Nephron progenitor cell (in vitro differentiated cells): ENCODE results near the gene MND1.

Experiments
- DNase-seq: peaks from one replicate; pipeline ENCODE4 v3.0.0; 2021
- H3K27ac Mint-ChIP-seq: 2 replicates; pipeline ENCODE4 v1.8.0; 2021; ENCODE audit warnings: mild to moderate bottlenecking, moderate library complexity, mixed read lengths
- H3K27me3 Mint-ChIP-seq: 2 replicates; pipeline ENCODE4 v1.8.0; 2021; ENCODE audit warnings: mild to moderate bottlenecking, low read depth, mixed read lengths; ENCODE audit not compliant: poor library complexity
- H3K36me3 Mint-ChIP-seq: 2 replicates; pipeline ENCODE4 v1.8.0; 2021; ENCODE audit warnings: low read depth, mixed read lengths
- H3K4me1 Mint-ChIP-seq: 2 replicates; pipeline ENCODE4 v1.8.0; 2021; ENCODE audit warnings: mixed read lengths
- H3K4me3 Mint-ChIP-seq: 2 replicates; pipeline ENCODE4 v1.8.0; 2021; ENCODE audit warnings: mild to moderate bottlenecking, moderate library complexity, mixed read lengths
- H3K9me3 Mint-ChIP-seq: 2 replicates; pipeline ENCODE4 v1.8.0; 2021; ENCODE audit warnings: mild to moderate bottlenecking, moderate library complexity, mixed read lengths
- TF ChIP-seq, protein P1 (sequence below): fragments of 200-600 bp; sonication (generic); IDR thresholded peaks from 2 replicates; pipeline ENCODE4 v1.5.0; 2021; ENCODE audit warnings: antibody characterized with exemption

MND1 gene

DNA sequence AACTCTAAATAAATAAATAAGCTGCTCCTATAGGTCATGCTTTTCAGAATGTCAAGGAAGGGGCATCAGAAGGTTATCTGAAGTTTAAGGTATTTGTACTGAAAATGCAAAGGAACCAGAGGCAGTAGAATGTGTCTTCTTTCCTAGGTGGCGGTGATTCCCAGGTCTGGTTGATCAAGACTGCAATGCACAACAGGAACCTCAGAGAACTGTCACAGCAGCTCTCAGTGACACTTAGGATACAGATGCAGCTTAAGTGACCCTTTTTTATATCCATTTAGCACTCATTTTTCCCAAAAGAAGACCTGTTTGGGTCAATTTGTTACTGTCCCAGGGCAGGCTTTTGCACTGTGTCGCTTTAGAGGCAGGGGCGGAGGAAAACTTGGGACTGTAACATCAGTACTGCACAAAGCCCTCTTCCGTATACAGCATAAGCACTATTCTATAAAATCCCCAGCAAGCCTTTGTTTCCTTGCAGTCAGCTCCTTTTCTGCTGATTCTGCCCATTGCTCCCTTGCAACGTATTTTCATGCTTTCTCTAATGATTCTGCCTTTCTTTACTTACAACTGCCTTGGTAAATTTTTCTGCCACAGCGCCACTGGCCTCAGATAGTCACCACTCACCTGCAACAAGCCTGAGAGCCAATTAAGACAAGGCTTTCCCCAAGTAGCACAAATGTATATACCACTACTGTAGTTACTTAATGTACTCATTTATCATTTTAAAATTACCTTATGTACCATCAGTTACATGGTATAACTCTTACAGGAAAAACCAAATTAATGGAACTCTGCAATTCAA, 1.5 kb upstream of the MND1 start:
- peaks cover 10% of the 10 kb centered on the region for H3K36me3 Mint-ChIP-seq
- no peak for DNase-seq
- TF ChIP-seq, protein P1, sequence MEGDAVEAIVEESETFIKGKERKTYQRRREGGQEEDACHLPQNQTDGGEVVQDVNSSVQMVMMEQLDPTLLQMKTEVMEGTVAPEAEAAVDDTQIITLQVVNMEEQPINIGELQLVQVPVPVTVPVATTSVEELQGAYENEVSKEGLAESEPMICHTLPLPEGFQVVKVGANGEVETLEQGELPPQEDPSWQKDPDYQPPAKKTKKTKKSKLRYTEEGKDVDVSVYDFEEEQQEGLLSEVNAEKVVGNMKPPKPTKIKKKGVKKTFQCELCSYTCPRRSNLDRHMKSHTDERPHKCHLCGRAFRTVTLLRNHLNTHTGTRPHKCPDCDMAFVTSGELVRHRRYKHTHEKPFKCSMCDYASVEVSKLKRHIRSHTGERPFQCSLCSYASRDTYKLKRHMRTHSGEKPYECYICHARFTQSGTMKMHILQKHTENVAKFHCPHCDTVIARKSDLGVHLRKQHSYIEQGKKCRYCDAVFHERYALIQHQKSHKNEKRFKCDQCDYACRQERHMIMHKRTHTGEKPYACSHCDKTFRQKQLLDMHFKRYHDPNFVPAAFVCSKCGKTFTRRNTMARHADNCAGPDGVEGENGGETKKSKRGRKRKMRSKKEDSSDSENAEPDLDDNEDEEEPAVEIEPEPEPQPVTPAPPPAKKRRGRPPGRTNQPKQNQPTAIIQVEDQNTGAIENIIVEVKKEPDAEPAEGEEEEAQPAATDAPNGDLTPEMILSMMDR, result no peak
- H3K9me3 Mint-ChIP-seq, result no peaks in the 10 kb centered on the region
- H3K27ac Mint-ChIP-seq, result no peak overlapping the region
- H3K4me1 Mint-ChIP-seq, result peaks cover 37% of the 10 kb centered on the region
- peak overlapping the region; percentile 93 for H3K4me3 Mint-ChIP-seq
- H3K27me3 Mint-ChIP-seq, result peaks cover 4% of the 10 kb centered on the region

DNA sequence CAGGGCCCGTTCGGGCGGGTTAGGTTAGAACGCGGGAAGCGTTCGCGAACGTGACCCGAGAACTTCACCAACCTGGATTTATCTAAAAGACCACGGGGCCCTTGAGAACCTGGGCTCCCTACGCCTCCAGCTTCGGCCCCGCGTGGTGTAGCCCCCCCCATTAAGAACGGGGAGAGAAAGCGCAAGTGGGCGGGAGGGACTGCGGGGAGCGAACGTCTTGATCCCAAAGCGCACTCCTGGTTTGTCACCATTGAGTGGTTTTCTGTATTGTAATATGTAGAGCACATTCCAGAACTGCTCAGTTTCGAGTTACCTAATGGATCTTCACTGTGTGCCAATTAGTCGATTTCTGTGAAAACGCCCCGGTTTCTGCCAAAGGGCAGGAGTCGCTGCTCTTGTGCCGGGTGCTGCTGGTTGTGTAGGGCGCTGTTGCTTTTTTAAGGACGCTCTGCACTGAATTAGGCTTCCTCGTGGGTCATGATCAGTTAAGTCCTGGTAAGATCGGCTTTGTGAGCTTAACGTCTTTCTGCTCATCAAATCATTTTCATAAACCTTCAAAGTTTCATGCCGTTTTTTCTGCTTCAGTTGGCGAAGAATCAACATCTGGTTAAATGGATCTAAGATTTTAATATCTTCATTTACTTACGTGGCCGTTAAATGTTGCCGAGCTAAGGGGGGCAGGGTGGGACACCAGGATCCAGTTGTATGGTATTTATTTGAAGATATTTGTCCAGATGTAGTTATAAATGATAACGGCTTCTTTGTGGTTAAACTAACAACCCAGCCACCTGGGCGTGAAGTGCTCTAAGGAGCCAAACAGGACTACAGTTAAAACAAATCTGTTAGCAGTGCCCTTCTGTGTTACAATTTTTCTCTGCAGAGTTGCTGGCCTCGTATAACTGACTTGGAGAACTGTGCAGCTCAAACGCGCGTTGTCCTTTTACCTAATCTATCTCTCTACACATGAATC, 809 bp downstream of the MND1 start:
- Mint-ChIP-seq H3K9me3 (no peaks in the 10 kb centered on the region), H3K27ac (peak overlapping the region; percentile 58), H3K36me3 (peaks cover 4% of the 10 kb centered on the region), H3K27me3 (peaks cover 4% of the 10 kb centered on the region), H3K4me1 (peaks cover 39% of the 10 kb centered on the region), H3K4me3 (peak overlapping the region; percentile 93)
- TF ChIP-seq, protein P1, result no peak
- DNase-seq, result peak; percentile 54

DNA sequence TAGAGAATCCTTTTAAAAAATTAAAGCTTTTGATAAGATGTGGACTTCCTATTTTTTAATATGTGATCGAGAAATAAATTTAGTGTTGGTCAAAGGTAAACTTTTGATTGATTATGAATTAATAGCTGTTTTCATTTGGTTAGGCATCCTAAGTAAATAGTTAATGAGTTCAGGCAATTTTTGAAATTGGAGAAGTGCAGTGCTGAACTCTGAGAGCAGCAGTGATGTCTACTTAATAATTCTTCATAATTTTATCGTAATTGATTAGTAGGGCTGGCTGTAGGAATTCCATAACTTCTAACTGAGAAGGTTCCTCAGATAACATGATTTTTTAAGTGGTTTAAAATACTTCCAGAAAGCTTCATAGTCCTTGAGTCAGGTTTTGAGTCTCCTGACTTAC, 1.5 kb downstream of the MND1 start:
- H3K9me3 Mint-ChIP-seq, result no peaks in the 10 kb centered on the region
- no peak for DNase-seq
- no peak overlapping the region for H3K27ac Mint-ChIP-seq
- TF ChIP-seq, protein P1, result no peak
- H3K4me1 Mint-ChIP-seq, result peaks cover 39% of the 10 kb centered on the region
- peaks cover 4% of the 10 kb centered on the region for H3K27me3 Mint-ChIP-seq
- peaks cover 5% of the 10 kb centered on the region for H3K36me3 Mint-ChIP-seq
- peak overlapping the region; percentile 93 for H3K4me3 Mint-ChIP-seq

DNA sequence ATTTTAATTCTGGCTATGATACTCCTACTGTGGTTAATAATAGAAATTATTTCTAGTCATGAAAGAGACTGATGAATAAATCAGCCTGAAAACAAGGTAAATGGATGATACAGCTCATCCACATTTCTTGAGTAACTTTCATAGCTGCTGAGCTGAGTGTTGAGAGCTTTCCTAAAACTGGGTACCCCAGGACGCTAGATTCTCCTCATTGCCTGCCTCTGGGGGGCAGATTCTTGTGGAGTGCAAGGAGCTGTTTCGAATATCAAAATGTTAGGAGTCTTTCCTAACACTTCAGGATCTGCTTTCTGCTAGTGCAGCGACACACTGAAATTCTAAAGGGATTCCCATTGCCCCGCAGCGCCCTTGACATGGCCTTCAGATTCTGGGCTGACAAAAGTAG, 2.1 kb downstream of the MND1 start:
- Mint-ChIP-seq H3K27me3 (peaks cover 4% of the 10 kb centered on the region), H3K27ac (no peak overlapping the region), H3K9me3 (no peaks in the 10 kb centered on the region), H3K36me3 (peaks cover 5% of the 10 kb centered on the region), H3K4me3 (peak overlapping the region; percentile 93), H3K4me1 (peaks cover 39% of the 10 kb centered on the region)
- TF ChIP-seq, protein P1, result no peak
- DNase-seq, result no peak

DNA sequence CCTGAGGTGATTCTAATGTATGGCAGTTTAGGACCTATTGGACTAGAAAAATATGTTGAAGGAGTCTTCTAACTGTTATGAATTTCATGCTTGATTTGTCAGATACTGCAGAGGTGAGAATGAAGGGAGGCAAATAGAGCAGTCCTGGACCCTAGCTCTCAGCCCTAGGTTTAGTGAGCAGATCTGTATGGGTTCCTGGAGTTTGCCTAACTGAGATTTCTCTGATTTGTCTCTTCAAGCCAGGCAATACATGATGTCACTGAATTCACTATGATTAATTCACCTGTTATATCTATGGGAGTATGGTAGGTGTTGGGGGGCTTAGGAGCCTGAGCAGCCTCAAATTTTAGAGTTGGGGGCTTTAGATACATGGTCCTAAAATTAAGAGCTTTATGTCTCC, 2.6 kb downstream of the MND1 start:
- H3K4me1 Mint-ChIP-seq, result peaks cover 37% of the 10 kb centered on the region
- TF ChIP-seq, protein P1, result no peak
- no peak for DNase-seq
- H3K9me3 Mint-ChIP-seq, result no peaks in the 10 kb centered on the region
- peak overlapping the region; percentile 93 for H3K4me3 Mint-ChIP-seq
- H3K27ac Mint-ChIP-seq, result no peak overlapping the region
- H3K36me3 Mint-ChIP-seq, result peaks cover 5% of the 10 kb centered on the region
- peaks cover 4% of the 10 kb centered on the region for H3K27me3 Mint-ChIP-seq
